Globus pallidus (tissue), 1 donor: ENCODE results near the gene SLC2A11.
"Not testable (repeated sequence)": the region's sequence is repeated elsewhere in the genome, so short reads cannot be mapped to it uniquely, and the experiment has no call there.

ENCODE experiments used
- DNase-seq: peaks from one replicate; pipeline ENCODE4 v3.0.0-alpha.2; 2015; ENCODE audit warnings: low spot score

The SLC2A11 gene

DNA sequence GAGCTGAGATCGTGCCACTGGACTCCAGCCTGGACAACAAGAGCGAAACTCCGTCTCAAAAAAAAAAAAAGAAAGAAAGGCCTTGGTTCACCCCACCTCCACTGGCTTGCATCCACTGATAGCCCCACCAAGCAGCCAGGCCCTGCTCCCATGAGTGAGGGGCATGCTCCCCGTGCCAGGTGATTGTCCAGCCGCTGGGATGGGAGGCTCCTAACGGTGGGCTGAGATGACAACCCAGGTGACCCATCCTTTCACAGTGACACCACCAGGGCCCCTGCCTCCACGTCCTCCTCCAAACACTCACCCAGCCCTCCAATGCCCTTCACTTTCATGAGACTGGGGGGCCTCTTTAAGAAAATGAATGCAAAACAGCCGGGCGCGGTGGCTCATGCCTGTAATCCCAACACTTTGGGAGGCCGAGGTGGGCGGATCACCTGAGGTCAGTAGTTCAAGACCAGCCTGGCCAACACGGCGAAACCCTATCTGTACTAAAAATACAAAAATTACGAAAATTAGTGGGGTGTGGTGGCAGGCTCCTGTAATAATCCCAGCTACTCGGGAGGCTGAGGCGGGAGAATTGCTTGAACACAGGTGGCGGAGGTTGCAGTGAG lies 10.3 kb upstream of the SLC2A11 start:
- DNase-seq = no peak

DNA sequence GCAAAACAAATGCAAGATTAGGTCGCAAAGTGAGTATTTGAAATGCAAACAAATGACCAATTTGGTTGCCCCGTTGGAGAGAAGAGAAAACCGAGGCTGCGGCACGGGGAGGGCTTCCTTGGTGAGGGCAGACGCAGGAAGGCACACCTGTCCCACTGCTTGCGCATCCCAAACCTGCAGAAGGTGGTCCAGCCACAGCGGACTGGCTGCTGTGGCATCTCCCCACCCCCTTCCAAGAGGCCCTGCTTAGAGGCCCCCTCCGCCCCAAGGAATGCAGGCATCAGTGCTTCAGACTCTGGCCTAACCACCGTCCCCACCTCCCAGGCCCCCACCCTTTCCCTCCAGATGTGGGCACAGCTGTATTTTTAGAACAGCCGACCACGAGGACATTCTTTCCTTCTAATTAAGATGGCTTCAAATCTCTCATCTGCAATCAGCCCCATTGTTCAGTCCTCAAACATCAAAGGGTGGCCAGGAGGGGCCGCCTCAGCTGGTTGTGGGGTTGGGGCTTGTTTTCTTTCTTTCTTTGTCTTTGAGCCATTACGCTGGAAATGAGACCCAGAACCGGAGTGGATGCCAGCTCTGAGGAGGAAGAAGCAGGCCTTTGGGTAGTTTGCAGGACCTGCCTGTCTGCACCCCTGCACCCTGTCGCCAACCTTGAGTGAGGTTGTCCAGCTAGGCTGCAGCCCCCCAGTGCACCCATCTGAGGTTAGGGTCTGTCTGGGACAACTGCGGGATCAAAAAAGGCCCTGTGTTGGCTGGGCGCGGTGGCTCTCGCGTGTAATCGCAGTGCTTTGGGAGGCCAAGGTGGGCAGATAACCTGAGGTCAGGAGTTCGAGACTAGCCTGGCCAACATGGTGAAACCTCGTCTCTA lies 9.4 kb upstream of the SLC2A11 start:
- DNase-seq = no peak

DNA sequence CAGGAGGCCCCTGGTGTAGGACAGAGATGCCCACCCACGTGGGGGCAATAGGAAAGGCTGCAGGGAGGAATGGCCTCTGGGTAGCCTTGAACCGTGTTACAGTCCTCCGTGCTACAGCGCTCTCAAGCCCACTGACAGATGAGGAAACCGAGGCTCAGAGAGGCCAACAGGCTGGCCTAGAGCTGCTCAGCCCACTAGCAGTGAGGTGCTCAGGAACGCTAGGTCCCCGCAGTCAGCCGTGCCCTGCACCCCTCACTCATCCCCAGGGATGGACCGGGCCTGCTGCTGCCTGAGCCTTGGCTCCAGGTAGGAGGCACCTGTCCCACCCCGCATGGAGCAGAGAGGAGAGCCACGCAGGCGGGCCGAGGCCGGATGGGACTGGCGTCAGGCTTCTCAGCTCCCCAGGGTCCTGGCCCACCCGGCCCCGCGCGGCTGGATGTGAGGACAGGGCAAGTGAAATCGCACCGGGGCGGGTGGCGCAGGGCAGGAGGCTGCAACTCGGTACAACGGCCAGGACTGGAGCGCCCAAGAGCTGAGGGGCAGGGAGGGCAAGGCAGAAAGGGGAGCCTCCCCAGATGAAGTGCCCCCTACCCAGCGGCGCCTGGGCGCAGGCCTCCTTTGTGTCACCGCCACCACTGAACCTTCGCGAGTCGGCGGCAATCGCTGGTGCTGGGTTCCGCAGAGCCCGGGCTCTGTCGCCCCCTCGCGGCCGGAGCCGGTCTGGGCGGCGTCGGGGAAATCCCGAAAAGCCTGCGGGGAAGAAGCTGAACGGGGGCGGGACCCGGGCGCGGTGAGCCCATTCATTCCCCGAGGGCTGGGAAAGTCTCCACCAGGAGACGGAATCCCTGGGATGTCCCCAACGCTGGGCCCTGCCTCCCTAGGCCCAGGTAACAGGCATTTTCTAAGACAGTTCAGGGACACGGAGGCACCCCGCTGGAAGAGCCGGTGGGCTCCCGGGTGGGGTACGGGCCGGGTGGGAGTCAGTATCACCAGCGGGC lies 8.4 kb upstream of the SLC2A11 start:
- peak; percentile 52 for DNase-seq

DNA sequence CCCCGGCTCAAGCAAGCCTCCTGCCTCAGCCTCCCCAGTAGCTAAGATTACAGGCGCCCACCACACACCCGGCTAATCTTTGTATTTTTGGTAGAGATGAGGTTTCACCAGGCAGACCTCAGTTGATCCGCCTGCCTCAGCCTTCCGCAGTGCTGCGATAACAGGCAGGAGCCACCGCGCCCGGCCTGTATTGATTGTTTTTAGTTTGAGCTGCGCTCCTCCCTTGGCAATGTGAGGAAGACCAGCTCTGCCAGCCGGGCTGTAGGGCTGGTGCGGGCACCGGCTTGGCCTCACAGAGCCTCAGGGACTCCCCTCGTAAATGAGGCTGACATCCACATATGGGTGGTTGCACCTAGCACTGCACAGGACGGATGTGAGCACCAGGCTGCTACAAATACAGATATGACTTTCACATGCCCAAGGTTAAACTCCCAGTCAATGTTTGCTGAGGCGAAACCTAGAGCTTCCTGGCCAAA lies 7.5 kb upstream of the SLC2A11 start:
- DNase-seq = no peak

DNA sequence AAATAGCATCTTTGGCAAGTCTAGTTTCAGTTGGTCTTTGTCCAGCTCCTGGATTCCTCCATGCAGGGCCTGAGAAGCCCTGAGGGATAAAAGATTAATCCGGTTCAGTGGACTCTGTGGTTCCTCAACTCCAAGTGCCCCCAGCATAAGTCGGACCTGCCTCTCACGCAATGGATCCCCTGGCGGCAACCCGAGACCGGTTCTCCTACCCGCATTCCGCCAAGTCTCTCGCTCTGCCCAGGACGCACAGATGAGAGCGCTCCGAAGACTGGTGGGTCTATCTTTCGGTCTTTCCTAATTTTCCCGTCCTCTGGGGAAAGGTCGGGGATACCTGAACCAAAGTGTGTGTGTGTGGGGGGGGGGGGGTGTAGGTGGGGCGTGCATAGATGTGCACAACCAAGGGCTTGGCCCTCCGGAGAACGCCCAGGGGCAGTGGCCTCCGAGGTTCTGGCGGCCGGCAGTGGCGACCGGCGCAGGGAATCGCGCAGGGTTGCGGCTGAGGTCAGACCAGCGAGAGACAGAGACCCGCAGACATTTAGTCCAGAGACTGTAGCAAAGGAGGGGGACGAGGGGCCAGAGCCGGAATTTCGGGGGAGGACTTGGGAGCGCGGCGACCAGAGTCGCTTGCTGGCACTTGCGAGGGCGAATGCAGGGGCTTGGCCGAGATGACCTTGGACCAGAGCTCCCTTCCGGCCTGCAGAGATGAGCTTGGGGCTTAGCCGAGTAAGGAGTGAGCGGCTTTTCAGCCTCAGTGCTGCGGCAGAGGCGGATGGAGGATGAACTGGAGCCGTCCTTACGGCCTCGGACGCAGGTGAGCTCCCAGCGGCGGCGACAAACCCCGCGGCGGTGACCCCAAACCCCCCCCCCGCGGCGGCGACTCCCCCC lies 712 bp upstream of the SLC2A11 start:
- peak; percentile 35 for DNase-seq

DNA sequence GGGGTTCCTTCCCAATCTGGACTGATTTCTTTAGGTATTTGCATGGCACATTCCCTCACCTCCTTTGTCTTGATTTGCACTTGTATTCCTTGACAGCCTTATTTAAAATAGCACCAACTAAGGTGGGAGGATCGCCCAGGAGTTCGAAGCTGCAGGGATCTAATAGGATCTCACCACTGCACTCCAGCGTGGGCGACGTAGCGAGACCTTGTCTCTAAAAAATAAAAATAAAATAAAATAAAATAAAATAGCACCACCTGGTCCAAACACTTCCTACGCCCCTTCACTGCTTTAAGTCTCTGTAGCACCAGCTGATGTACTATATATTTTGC lies 775 bp downstream of the SLC2A11 start:
- no peak for DNase-seq

DNA sequence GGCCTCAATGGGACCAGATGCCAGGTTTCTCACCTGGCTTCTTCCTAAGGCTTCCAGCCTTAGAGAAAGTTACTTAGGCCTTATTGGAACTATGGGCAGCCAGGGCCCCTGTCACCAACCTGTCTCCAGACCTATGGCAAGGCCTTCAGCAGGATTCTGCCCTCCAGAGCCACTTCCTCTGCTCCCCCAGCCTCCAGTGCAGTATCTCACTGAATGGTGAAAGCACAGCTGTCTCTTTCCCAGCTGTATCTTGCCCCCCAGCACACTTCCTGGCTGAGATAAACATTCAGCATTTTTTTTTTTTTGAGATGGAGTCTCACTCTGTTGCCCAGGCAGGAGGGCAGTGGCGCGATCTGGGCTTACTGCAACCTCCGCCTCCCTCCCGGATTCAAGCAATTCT lies 1.5 kb downstream of the SLC2A11 start:
- no peak for DNase-seq

DNA sequence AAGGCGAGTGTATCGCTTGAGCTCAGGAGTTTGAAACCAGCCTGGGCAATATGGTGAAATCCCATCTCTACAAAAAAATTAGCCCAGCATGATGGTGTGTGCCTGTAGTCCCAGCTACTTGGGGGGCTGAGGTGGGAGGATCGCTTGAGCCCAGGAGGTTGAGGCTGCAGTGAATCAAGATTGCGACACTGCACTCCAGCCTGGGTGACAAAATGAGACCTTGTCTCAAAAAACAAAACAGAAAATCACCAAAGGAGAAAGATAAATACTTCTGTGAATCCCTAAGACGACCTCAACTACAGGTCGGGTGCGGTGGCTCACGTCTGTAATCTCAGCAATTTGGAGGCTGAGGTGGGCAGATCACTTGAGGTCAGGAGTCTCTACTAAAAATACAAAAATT lies 2.5 kb downstream of the SLC2A11 start:
- DNase-seq = not testable (repeated sequence)

DNA sequence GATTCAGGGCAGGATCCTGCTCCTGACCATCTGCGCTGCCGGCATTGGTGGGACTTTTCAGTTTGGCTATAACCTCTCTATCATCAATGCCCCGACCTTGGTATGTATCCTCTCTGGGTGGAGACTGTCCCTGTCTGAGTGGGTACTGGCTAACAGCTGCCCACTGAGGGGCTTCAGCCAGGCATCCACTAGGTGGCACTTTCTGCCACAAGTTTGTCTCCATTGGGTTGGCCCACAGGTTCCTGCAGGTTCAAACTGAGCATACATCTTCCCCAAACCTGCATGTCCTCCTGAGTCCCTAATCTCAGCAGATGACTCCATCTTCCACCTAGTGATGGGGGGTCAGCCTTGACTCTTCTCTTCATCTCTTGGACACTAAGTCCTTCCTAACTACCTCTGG lies 4.4 kb downstream of the SLC2A11 start:
- no peak for DNase-seq

DNA sequence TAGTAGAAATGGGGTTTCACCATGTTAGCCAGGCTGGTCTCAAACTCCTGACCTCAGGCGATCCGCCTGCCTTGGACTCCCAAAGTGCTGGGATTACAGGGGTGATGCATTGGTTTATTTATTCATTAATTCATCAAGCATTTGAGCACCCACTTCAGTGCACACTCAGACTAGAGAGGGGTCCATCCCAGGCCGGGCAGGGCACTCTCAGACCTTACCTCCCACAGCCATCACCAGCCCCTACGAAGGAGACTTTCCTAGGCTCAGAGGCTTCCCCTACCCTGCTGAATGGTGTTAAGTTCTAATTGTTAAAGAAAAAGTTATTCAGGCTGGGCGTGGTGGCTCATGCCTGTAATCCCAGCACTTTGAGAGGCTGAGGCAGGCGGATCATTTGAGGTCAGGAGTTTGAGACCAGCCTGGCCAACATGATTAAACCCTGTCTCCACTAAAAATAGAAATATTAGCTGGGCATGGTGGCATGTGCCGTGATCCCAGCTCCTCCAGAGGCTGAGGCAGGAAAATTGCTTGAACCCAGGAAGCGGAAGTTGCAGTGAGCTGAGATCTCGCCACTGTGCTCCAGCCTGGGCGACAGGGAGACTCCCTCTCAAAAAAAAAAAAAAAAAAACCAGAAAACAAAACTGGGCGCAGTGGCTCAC lies 7.0 kb downstream of the SLC2A11 start:
- DNase-seq = not testable (repeated sequence)

DNA sequence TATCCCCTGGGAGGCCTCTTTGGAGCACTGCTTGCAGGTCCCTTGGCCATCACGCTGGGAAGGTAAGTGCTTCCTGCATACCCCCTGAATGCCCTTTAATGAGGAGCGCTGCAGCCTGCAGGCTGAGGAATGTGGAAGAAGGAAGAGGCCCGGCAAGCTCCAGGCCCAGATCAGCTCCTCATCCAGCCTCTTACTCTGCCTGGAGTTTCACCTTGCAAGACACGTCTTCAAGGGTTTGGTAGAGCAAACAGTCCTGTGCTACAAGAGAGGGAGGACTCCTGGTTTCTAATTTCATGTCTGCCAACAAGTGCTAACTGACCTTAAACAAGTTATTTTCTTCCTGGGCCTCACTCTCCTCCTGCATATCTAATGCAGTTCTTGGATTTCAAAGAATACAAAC lies 10.9 kb downstream of the SLC2A11 start:
- DNase-seq = no peak

DNA sequence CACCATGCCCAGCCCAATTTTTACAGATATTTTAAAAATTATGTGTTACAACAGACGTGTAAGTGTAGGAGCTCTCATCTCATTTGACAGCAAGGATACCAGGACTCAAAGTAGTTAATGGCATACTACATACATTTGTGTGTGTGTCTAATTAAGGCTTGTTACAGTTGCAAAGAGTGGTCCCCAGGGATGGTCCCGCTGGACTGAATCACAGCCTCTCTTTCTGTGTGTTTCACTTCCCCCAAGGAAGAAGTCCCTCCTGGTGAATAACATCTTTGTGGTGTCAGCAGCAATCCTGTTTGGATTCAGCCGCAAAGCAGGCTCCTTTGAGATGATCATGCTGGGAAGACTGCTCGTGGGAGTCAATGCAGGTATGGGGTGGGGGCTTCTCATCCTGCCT lies 17.2 kb downstream of the SLC2A11 start:
- no peak for DNase-seq

DNA sequence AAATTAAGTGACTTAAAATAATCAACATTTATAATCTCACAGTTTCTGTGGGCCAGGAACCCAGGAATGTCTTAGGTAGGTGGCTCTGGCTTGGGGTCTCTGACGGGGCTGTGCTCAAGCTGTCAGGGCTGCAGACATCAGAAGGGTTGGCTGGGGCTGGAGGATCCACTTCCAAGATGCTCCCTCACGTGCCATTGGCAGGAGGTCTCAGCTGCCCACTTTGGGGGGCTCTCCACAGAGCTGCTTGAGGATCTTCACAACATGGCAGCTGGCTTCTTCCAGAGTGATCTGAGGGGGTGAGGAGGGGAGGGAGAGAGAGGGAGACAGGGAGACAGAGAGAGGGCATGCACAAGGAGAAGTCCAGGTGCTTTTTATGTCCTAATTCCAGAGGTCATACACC lies 18.1 kb downstream of the SLC2A11 start:
- no peak for DNase-seq

DNA sequence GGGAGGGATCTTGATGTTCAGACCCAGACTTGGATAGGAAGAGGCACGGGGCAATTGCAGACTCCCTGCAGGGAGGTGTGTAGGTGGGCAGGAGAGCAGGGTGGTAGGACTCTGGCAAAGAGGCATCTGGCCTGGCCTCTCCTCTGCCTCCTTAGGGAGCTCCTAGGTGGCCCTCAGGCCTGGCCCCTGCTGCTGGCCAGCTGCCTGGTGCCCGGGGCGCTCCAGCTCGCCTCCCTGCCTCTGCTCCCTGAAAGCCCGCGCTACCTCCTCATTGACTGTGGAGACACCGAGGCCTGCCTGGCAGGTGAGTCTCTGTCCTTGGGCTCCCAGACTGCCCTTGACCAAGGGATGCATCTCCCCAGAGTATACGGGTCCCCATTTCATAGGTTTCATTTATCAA lies 19.9 kb downstream of the SLC2A11 start:
- no peak for DNase-seq

DNA sequence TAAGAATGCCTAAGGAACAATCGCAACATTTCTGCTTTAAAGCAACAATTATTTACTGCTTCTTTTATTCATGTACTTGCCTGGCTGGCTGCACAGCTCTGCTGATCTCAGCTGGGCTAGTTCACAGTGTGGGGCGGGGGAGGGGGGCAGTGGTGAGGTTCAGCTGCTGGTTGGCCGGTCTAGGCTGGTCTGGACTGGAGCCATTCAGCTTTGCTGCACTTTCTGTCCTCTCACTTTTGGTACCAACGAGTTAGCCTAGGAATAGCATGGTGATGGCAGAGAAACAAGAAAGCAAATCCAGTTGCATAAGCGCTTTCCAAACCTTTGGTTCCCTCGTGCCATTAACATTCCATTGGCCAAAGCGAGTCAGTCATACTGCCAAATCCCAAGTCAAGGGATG lies 20.5 kb downstream of the SLC2A11 start:
- DNase-seq = peak; percentile 37

DNA sequence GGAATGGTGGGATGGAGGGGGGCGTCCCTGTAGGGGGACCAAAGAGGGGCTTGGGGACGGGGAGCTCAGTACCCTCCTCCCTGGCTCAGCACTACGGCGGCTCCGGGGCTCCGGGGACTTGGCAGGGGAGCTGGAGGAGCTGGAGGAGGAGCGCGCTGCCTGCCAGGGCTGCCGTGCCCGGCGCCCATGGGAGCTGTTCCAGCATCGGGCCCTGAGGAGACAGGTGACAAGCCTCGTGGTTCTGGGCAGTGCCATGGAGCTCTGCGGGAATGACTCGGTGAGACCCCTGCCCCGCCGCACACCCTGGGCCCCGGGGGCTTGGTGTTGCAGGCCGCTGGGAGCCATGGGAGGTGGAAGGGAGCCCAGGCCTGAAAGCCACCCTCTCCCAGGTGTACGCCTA lies 24.7 kb downstream of the SLC2A11 start:
- no peak for DNase-seq

DNA sequence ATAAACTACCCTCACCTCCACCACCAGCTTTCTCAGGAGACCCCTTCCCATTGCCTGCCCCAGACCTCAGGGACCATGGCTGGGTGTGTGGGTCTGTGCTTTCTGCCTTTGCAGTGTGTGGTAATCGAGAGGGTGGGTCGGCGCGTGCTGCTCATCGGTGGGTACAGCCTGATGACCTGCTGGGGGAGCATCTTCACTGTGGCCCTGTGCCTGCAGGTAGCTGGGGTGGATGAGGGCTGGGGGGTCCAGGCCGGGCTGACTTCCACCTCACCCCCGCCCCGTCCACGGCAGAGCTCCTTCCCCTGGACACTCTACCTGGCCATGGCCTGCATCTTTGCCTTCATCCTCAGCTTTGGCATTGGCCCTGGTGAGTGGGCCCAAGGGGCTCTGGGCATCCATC lies 26.0 kb downstream of the SLC2A11 start:
- no peak for DNase-seq

DNA sequence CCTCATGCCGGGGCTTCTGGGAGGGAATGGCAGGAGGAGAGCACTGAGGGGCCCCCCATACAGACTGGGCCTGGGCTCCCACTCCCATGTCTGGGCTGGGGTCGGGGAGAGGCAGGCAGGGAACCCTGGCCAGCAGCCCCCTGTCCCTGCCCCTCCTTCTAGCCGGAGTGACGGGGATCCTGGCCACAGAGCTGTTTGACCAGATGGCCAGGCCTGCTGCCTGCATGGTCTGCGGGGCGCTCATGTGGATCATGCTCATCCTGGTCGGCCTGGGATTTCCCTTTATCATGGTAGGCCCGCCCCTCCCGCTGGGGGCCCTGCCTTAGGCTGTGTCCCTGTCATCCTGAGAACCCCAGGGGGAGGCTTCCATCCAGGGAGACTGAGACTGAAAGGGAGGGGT lies 26.5 kb downstream of the SLC2A11 start:
- DNase-seq = no peak

DNA sequence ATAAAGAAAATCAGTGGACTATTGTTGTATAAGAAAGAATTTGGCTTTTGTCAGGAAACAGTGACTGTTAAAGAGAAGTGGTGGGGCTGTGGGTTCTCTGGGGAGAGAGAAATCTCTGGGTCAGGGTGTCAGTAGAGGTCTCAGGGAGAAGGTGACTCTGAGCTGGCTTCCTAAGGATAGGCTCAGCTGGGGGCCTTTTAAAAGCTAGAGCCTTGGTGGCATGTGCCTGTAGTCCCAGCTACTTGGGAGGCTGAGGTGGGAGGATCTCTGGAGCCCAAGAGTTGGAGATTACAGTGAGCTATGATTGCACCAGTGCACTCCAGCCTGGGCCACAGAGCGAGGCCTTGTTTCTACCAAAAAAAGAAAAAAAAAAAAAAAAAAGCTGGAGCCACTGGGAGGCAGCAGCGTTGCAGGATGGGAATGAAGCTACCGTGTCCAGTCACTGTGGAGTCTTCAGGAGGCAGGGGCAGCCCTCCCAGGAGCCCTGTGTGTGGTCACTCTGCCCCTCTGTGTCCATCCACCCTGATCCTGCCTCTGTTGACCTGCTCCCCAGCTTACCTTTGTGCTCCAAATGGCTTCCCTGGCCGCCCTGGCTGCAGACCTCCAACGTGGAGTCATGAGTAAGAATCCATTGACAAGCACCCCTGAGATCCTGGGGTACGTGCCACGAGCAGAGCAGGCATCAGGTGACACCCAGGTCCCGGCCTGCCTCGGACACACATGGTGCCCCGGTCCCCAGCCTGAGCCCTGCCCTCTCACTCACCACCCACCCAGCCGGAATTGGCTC lies 31.1 kb downstream of the SLC2A11 start:
- peak; percentile 38 for DNase-seq

DNA sequence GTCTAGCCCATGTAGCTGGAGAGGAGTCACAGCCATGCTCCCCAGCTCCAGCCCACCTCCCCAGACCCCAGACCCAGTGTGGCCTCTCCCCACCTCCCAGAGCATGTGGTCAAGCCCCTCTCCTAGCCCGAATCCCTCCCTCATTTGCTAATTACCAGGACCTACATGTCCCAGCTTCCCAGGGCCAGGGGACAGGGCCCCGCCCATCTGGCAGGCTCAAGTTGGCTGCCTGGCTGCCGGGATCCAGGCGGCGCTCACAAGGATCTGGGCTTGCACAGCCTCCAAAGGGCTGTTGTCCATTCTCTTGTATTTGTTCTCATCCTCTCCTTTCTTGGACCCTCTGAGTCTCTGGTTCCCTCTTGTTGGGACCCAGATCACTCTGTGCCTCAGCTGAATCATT lies 31.9 kb downstream of the SLC2A11 start:
- no peak for DNase-seq
